Measurements from ENCODE around the gene P3H2. TPM values are rescaled to one million over a fixed set of nuclear protein-coding genes. Genes with fewer than 3 reads are reported as not detected.
"Not testable (repeated sequence)": the region's sequence is repeated elsewhere in the genome, so short reads cannot be mapped to it uniquely, and the experiment has no call there.

P3H2 gene
- total and polyA plus RNA-seq, 2 experiments from 2014 or later = 56.7 to 56.8 TPM

DNA sequence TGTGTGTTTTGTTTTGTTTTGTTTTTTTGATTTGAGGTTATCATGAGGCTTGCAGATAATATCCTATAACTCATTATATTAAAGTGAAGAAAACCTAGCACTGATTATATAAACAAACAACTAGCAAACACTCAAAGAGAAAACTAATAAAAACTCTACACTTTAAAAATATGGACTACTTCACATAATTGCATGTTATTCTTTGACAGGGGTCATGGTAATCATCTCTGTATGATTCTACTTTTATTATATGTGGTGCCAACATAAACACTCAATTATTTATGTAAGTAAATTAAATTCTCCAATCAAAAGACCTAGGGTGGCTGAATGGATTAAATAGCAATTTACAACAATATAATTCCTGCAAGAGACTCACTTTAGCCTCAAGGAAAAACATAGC lies 44.6 kb upstream of the P3H2 start:
- TF ChIP-seq, protein P1, sequence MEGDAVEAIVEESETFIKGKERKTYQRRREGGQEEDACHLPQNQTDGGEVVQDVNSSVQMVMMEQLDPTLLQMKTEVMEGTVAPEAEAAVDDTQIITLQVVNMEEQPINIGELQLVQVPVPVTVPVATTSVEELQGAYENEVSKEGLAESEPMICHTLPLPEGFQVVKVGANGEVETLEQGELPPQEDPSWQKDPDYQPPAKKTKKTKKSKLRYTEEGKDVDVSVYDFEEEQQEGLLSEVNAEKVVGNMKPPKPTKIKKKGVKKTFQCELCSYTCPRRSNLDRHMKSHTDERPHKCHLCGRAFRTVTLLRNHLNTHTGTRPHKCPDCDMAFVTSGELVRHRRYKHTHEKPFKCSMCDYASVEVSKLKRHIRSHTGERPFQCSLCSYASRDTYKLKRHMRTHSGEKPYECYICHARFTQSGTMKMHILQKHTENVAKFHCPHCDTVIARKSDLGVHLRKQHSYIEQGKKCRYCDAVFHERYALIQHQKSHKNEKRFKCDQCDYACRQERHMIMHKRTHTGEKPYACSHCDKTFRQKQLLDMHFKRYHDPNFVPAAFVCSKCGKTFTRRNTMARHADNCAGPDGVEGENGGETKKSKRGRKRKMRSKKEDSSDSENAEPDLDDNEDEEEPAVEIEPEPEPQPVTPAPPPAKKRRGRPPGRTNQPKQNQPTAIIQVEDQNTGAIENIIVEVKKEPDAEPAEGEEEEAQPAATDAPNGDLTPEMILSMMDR (IDR thresholded peaks at IDR 0.05; ENCODE audit: low read depth, low read length) = no peak
- Histone ChIP-seq H3K36me3 (no peaks in the 10 kb centered on the region), H3K27me3 (no peaks in the 10 kb centered on the region), H3K27ac (no peak overlapping the region), H3K9me3 (ENCODE audit: low read depth) (no peaks in the 10 kb centered on the region), H3K4me3 (no peak overlapping the region), H3K4me1 (ENCODE audit: low read depth) (no peaks in the 10 kb centered on the region)
- DNase-seq (ENCODE audit: low read depth in 1 of 2, low spot score in 1 of 2) = no peak

DNA sequence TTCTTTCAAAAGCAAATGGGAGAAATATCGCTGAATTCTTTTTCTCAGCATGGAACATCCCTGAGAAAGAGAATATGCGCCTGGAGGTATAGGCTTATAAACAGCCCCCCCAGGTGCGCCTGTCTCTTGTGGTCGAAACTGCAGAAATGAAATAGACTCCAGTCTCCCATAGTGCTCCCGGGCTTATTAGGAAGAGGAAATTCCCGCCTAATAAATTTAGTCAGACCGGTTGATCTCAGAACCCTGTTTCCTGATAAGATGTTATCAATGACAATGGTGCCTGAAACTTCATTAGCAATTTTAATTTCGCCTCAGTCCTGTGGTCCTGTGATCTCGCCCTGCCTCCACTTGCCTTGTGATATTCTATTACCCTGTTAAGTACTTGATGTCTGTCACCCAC lies 41.3 kb upstream of the P3H2 start:
- not testable (repeated sequence) for H3K4me3 ChIP-seq; H3K9me3 ChIP-seq (ENCODE audit: low read depth); H3K27ac ChIP-seq; H3K4me1 ChIP-seq (ENCODE audit: low read depth); DNase-seq (ENCODE audit: low read depth in 1 of 2, low spot score in 1 of 2); H3K27me3 ChIP-seq; H3K36me3 ChIP-seq

DNA sequence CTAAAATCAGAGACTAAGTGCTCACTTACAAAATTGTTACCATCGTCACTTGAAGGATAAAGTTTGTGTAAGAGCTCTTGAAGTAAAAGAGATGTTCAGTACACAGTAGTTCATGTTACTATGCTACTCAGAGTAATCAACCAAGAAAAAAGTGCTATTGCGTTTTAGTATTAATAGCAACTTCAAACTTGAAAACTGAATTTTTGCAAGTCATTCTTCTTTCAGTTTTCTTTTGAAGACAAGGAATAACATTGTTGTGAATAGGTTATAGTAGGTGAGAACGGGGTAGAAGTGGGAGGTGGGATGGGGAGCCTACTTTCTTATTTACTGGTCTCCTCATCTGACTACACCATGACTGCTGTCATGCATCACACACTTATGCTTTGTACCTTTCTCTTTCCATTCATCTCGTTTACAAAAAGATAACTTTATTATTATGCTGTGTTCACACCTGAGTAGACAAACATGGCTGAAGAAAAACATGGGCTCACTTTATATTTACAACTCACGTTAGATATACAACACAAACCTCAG lies 39.3 kb upstream of the P3H2 start:
- H3K27ac ChIP-seq = no peak overlapping the region
- no peak for DNase-seq (ENCODE audit: low read depth in 1 of 2, low spot score in 1 of 2)
- H3K9me3 ChIP-seq (ENCODE audit: low read depth) = no peaks in the 10 kb centered on the region
- no peak overlapping the region for H3K4me3 ChIP-seq
- H3K27me3 ChIP-seq = no peaks in the 10 kb centered on the region
- no peaks in the 10 kb centered on the region for H3K36me3 ChIP-seq
- TF ChIP-seq, protein P1 (IDR thresholded peaks at IDR 0.05; ENCODE audit: low read depth, low read length) = no peak
- no peaks in the 10 kb centered on the region for H3K4me1 ChIP-seq (ENCODE audit: low read depth)

DNA sequence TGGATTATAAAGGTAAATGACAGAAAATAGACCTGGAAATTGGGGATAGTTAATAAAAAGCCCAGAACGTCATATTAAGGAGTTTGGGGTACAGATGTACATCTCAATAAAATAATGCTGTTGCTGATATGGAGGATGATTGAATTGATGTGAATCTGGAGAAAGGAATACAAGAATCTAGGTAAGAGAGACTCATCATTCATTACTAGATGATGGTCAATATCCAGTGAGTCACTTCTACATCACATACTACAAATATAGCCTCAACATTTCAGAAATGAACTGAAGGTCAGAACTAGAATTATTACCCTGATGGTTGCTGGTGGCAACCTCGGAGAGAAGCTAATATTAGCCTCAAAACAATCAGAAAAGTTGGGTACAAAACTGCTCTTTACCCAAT lies 37.6 kb upstream of the P3H2 start:
- TF ChIP-seq, protein P1 (IDR thresholded peaks at IDR 0.05; ENCODE audit: low read depth, low read length) = no peak
- H3K36me3 ChIP-seq = no peaks in the 10 kb centered on the region
- no peak overlapping the region for H3K4me3 ChIP-seq
- no peaks in the 10 kb centered on the region for H3K27me3 ChIP-seq
- no peaks in the 10 kb centered on the region for H3K9me3 ChIP-seq (ENCODE audit: low read depth)
- no peak for DNase-seq (ENCODE audit: low read depth in 1 of 2, low spot score in 1 of 2)
- H3K4me1 ChIP-seq (ENCODE audit: low read depth) = no peaks in the 10 kb centered on the region
- no peak overlapping the region for H3K27ac ChIP-seq

DNA sequence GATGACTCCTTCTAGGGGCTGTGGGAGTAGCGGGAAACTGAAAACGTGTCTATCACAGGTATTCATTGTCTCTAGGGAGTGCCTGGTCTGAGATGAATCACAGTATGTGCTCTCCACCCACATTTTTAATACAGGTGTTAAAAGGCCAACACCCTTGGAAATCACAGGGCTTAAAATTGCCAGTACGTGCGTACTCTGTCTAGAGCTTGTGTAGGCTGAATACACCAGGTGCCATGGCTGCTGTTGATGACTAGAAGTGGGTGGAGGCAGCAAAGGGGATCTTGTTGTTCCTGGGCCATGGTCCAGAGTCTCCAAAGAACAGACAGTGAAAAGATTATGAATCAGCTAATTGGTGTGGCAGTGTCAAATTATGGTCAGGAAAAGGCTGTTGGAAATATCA lies 35.1 kb upstream of the P3H2 start:
- TF ChIP-seq, protein P1 (IDR thresholded peaks at IDR 0.05; ENCODE audit: low read depth, low read length) = no peak
- H3K4me1 ChIP-seq (ENCODE audit: low read depth) = peaks cover 17% of the 10 kb centered on the region
- H3K36me3 ChIP-seq = no peaks in the 10 kb centered on the region
- H3K27ac ChIP-seq = no peak overlapping the region
- H3K27me3 ChIP-seq = no peaks in the 10 kb centered on the region
- no peak for DNase-seq (ENCODE audit: low read depth in 1 of 2, low spot score in 1 of 2)
- no peaks in the 10 kb centered on the region for H3K9me3 ChIP-seq (ENCODE audit: low read depth)
- no peak overlapping the region for H3K4me3 ChIP-seq

DNA sequence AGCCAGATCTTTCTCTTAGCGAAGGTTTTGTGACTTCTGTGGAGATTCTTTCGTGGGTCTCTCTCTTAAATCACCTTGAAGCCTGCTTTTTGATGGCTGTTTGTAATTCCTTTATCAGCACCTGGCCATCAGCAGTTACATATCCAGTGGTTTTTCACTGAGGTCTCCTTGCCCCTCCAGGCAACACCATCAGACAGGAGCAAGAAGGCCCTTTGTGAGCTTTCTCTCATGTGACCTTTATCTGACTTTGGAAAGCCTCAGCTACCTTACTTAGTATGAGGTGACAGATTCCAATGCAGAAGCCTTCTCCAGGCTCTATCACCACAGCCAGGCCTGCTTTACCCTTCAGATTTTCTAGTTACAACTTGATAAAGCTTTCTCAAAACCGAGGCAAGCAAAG lies 30.0 kb upstream of the P3H2 start:
- no peak overlapping the region for H3K4me3 ChIP-seq
- peak in 1 of 2 donors; percentile 55 for DNase-seq (ENCODE audit: low read depth in 1 of 2, low spot score in 1 of 2)

DNA sequence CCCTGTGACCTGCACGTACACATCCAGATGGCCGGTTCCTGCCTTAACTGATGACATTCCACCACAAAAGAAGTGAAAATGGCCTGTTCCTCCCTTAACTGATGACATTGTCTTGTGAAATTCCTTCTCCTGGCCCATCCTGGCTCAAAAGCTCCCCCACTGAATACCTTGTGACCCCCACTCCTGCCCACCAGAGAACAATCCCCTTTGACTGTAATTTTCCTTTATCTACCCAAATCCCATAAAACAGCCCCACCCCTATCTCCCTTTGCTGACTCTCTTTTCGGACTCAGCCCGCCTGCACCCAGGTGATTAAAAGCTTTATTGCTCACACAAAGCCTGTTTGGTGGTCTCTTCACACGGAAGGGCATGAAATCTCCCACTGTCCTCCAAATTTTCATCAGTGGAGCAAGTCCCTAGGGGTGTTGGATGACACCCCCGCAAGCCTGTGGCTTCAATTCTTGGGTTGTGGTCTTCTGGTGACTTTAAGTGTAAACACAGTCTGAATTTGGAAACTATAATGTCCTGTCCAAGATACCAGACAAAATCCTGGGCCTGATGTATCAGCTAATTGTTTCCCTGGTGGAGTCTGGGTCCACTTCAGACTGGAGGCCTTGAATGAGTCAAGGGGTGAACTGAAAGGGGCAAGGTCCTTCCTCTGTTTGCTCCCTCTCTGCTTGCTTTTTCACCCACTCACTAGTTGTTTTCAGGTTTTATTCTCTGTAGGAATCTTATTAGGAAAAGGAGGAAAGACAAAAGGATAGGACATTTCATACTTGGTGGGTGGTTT lies 29.3 kb upstream of the P3H2 start:
- H3K27me3 ChIP-seq; H3K9me3 ChIP-seq (ENCODE audit: low read depth); H3K4me3 ChIP-seq; DNase-seq (ENCODE audit: low read depth in 1 of 2, low spot score in 1 of 2); H3K36me3 ChIP-seq: not testable (repeated sequence)
- Histone ChIP-seq H3K4me1 (ENCODE audit: low read depth) (peaks cover 23% of the 10 kb centered on the region), H3K27ac (peak overlapping the region; percentile 19)

More for the DNA sequence above, 30.0 kb upstream of the P3H2 start:
- Histone ChIP-seq H3K4me1 (ENCODE audit: low read depth) (peaks cover 23% of the 10 kb centered on the region), H3K27ac (peak overlapping the region; percentile 19), H3K27me3 (no peaks in the 10 kb centered on the region), H3K9me3 (ENCODE audit: low read depth) (no peaks in the 10 kb centered on the region), H3K36me3 (no peaks in the 10 kb centered on the region)
- TF ChIP-seq, protein P1 (IDR thresholded peaks at IDR 0.05; ENCODE audit: low read depth, low read length) = no peak

DNA sequence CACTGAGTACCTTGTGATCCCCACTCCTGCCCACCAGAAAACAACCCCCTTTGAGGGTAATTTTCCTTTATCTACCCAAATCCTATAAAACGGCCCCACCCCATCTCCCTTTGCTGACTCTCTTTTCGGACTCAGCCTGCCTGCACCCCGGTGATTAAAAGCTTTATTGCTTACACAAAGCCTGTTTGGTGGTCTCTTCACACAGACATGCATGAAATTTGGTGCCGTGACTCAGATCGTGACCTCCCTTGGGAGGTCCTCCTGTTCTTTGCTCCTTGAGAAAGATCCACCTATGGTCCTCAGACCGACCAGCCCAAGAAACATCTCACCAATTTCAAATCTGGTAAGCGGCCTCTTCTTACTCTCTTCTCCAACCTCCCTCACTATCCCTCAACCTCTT lies 24.1 kb upstream of the P3H2 start:
- not testable (repeated sequence) for H3K27ac ChIP-seq; DNase-seq (ENCODE audit: low read depth in 1 of 2, low spot score in 1 of 2); H3K4me3 ChIP-seq; H3K4me1 ChIP-seq (ENCODE audit: low read depth); H3K27me3 ChIP-seq; H3K9me3 ChIP-seq (ENCODE audit: low read depth); H3K36me3 ChIP-seq

All from cardiac muscle cell (in vitro differentiated cells and primary cell).